Measurements from ENCODE around the gene NFE2L1.

- TF ChIP-seq GATA2 (IDR thresholded peaks at IDR 0.05; ENCODE audit: low read depth, low read length), result no peak
- TF ChIP-seq GATA3 (IDR thresholded peaks at IDR 0.05; ENCODE audit: low read depth, low read length), result no peak
These were observed 21.4 kb upstream of the NFE2L1 start for GRCh38 chr17:48026502-48027321.
